OCI-LY1 (cell line): Measurements from ENCODE around the gene ADAT3.

Source experiments
- H2AFZ ChIP-seq: fragments of 200-600 bp; sonication (generic), shearing (Covaris generic); 2 replicates; pipeline ENCODE4 v1.6.0; 2014; ENCODE audit warnings: antibody characterized with exemption, mild to moderate bottlenecking, low read length
- H3F3A ChIP-seq: fragments of 200-600 bp; sonication (generic), shearing (Covaris generic); 2 replicates; pipeline ENCODE4 v1.6.0; 2014; ENCODE audit warnings: mild to moderate bottlenecking, antibody characterized with exemption, low read length, moderate library complexity; ENCODE audit not compliant: insufficient read depth
- H3K27ac ChIP-seq: fragments of 200-600 bp; sonication (generic); 2 replicates; pipeline ENCODE4 v1.5.1; 2014; ENCODE audit warnings: low read length, mixed run types, mild to moderate bottlenecking, low read depth; ENCODE audit not compliant: poor library complexity, severe bottlenecking
- H3K27me3 ChIP-seq: fragments of 200-600 bp; sonication (generic); 2 replicates; pipeline ENCODE4 v1.6.0; 2014; ENCODE audit warnings: antibody characterized with exemption, mild to moderate bottlenecking, low read length, moderate library complexity; ENCODE audit not compliant: insufficient read depth
- H3K36me3 ChIP-seq: fragments of 200-600 bp; sonication (generic); 2 replicates; pipeline ENCODE4 v1.6.1; 2014; ENCODE audit warnings: mild to moderate bottlenecking, antibody characterized with exemption, low read length, moderate library complexity, mixed read lengths; ENCODE audit not compliant: insufficient read depth
- H3K4me1 ChIP-seq: fragments of 200-600 bp; sonication (generic); 2 replicates; pipeline ENCODE4 v1.5.1; 2014; ENCODE audit warnings: mild to moderate bottlenecking, low read length, moderate library complexity; ENCODE audit not compliant: insufficient read depth, severe bottlenecking
- H3K4me2 ChIP-seq: fragments of 200-600 bp; sonication (generic), shearing (Covaris generic); 2 replicates; pipeline ENCODE4 v1.6.1; 2014; ENCODE audit warnings: low read length
- H3K4me3 ChIP-seq: fragments of 200-600 bp; sonication (generic); 2 replicates; pipeline ENCODE4 v1.5.1; 2014; ENCODE audit warnings: low read length, low read depth, mild to moderate bottlenecking, mixed read lengths; ENCODE audit not compliant: poor library complexity, severe bottlenecking
- H3K79me2 ChIP-seq: fragments of 200-600 bp; shearing (Covaris generic); 2 replicates; pipeline ENCODE4 v1.6.1; 2016; ENCODE audit warnings: mixed run types, low read length, mixed read lengths; ENCODE audit not compliant: insufficient read depth
- H3K9ac ChIP-seq: fragments of 200-600 bp; sonication (generic), shearing (Covaris generic); 2 replicates; pipeline ENCODE4 v1.6.1; 2014; ENCODE audit warnings: mild to moderate bottlenecking, low read length, mixed read lengths
- H3K9me2 ChIP-seq: fragments of 200-600 bp; sonication (generic), shearing (Covaris generic); 2 replicates; pipeline ENCODE4 v1.6.1; 2014; ENCODE audit warnings: low read depth, mild to moderate bottlenecking, low read length, mixed read lengths
- H3K9me3 ChIP-seq: fragments of 200-600 bp; shearing (Covaris generic); 2 replicates; pipeline ENCODE4 v1.6.1; 2014; ENCODE audit warnings: low read length, mixed read lengths
- H4K20me1 ChIP-seq: fragments of 200-600 bp; sonication (generic), shearing (Covaris generic); 2 replicates; pipeline ENCODE4 v1.6.0; 2016; ENCODE audit warnings: mild to moderate bottlenecking, low read length; ENCODE audit not compliant: insufficient read depth
- CTCF ChIP-seq: fragments of 200-600 bp; sonication (generic), shearing (Covaris generic); IDR thresholded peaks from 2 replicates; pipeline ENCODE4 v1.5.1; 2017; ENCODE audit warnings: mild to moderate bottlenecking, antibody characterized with exemption, low read length, moderate library complexity, mixed read lengths
- EZH2 ChIP-seq: fragments of 200-600 bp; sonication (generic), shearing (Covaris generic); IDR thresholded peaks from 2 replicates; pipeline ENCODE4 v1.8.0; 2017; ENCODE audit warnings: borderline replicate concordance, mixed run types, mild to moderate bottlenecking, antibody characterized with exemption, low read length, moderate library complexity, mixed read lengths

Gene ADAT3

GRCh38 chr19:1914826-1915341, 9.7 kb downstream of the ADAT3 start:
- Histone ChIP-seq H3K4me2 (no peak overlapping the region), H3K9ac (no peak overlapping the region), H3F3A (no peaks in the 10 kb centered on the region), H3K9me2 (no peaks in the 10 kb centered on the region), H3K27me3 (no peaks in the 10 kb centered on the region), H3K9me3 (no peaks in the 10 kb centered on the region), H3K79me2 (peaks cover 6% of the 10 kb centered on the region; the same call in 1 of the 2 replicates), H3K36me3 (peaks cover 32% of the 10 kb centered on the region), H3K4me1 (no peaks in the 10 kb centered on the region), H3K4me3 (no peak overlapping the region), H2AFZ (no peak overlapping the region), H4K20me1 (no peaks in the 10 kb centered on the region), H3K27ac (no peak overlapping the region)
- TF ChIP-seq CTCF, result no peak
- no peak for TF ChIP-seq EZH2

GRCh38 chr19:1917146-1917545, 11.9 kb downstream of the ADAT3 start:
- H3K4me3 ChIP-seq, result no peak overlapping the region
- no peaks in the 10 kb centered on the region for H3K4me1 ChIP-seq
- H3F3A ChIP-seq, result no peaks in the 10 kb centered on the region
- peaks cover 47% of the 10 kb centered on the region for H3K36me3 ChIP-seq
- H3K9ac ChIP-seq, result no peak overlapping the region
- no peak overlapping the region for H2AFZ ChIP-seq
- H3K79me2 ChIP-seq, result no peaks in the 10 kb centered on the region
- no peak overlapping the region for H3K27ac ChIP-seq
- H3K27me3 ChIP-seq, result no peaks in the 10 kb centered on the region
- no peak overlapping the region for H3K4me2 ChIP-seq
- H4K20me1 ChIP-seq, result no peaks in the 10 kb centered on the region
- no peak for TF ChIP-seq CTCF
- TF ChIP-seq EZH2, result no peak
- no peaks in the 10 kb centered on the region for H3K9me3 ChIP-seq
- no peaks in the 10 kb centered on the region for H3K9me2 ChIP-seq

- Histone ChIP-seq H2AFZ (no peak overlapping the region), H4K20me1 (no peaks in the 10 kb centered on the region), H3K36me3 (peaks cover 46% of the 10 kb centered on the region), H3K4me2 (no peak overlapping the region), H3F3A (no peaks in the 10 kb centered on the region), H3K27me3 (no peaks in the 10 kb centered on the region), H3K9me2 (no peaks in the 10 kb centered on the region), H3K9ac (no peak overlapping the region), H3K79me2 (no peaks in the 10 kb centered on the region), H3K4me1 (peaks cover under 1% of the 10 kb centered on the region), H3K9me3 (no peaks in the 10 kb centered on the region), H3K4me3 (no peak overlapping the region), H3K27ac (no peak overlapping the region)
- no peak for TF ChIP-seq CTCF
- TF ChIP-seq EZH2, result no peak
Observed at GRCh38 chr19:1917926-1918325, 12.7 kb downstream of the ADAT3 start.
